GM15510 (cell line): ENCODE data around the gene DMRT3.

Experiments
- POLR2A ChIP-seq: IDR thresholded peaks from 3 replicates; pipeline ENCODE4 v1.6.1; 2011; ENCODE audit warnings: borderline replicate concordance; ENCODE audit not compliant: insufficient read length; ENCODE audit errors: extremely low read depth

DMRT3 gene, protein sequence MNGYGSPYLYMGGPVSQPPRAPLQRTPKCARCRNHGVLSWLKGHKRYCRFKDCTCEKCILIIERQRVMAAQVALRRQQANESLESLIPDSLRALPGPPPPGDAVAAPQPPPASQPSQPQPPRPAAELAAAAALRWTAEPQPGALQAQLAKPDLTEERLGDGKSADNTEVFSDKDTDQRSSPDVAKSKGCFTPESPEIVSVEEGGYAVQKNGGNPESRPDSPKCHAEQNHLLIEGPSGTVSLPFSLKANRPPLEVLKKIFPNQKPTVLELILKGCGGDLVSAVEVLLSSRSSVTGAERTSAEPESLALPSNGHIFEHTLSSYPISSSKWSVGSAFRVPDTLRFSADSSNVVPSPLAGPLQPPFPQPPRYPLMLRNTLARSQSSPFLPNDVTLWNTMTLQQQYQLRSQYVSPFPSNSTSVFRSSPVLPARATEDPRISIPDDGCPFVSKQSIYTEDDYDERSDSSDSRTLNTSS

DNA sequence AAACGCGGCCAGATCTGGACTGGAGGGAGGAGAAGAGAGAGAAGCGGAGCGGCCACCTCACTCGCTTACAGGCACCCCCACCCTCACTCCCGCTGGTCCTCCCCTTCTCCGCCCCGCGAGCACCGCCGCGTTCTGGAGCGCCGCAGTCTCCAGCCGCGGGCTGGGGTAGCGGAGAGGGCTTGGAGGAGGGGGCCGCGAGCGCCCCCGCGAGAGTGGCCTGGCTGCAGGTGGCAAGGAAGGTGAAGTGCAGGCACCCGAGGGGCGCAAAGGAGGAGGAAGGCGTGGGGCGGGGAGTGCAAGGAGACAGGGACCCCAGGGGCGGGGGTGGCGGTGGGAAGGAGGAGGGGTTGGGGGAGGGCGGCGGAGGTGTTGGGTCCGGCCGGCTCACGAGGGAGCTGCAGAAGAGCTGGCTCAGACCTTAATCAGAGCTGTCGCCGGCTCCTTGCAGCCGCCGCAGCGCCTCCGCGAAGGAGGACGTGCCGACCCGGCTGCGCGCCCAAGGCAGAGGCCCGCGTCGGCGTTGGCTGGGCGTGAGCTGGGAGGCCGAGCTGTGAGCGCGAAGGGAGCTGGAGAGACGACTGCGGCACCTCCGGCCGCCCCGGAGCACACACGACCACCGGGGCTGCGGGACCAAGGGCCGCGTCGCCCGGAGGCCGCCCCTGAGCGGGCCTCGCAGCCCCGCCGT lies at the start of gene DMRT3:
TSS of gene DMRT3 (plus strand) at position 398 of the 685 bp plus-strand sequence. CDS start 347 bp downstream, outside the sequence.
- TF ChIP-seq POLR2A, result no peak

DNA sequence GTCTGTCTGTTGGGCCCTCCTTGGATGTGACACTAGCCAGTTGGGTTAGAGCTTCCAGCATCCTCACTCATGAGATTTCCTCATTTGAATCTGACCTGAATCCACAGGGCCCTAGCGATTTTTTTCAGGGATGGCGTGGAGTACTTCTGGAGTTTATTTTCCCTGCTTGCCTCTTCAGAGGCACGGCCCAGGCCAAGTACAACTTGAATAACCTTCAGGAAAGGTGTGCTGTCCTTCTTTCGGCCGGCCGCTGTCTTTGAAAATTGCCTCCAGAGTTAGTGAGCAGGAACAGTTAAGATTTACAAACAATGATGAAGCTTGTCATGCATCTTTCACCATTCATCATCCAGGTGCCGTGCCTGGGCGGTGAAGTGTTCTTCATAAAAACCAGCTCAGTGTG lies 49.5 kb upstream of the DMRT3 start:
- no peak for TF ChIP-seq POLR2A

DNA sequence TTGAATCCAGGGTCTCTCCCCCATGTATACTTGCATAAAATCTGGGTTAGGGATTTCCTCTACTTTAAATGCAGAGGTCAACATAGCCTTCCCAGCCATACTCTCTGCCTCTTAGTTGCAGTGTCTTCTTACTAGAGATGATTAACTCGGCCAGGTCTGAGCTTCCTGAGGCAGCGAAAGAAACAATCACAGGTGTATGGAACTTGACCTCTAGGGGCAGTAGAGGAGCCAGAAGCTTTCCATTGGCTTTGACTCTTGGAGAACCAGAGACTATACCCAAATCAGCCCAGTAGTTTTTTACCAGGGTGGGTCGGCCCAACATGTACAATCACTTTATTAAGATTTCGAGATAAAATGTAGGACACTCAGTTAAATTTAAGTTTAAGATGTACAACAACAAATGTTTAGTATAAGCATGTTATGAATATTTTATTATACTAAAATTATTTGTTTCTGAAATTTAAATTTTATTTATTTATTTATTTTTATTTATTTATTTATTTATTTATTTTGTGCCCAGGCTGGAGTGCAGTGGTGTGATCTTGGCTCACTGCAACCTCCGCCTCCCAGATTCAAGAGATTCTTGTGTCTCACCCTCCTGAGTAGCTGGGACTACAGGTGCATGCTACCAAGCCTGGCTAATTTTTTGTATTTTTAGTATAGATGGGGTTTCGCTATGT lies 48.0 kb upstream of the DMRT3 start:
- no peak for TF ChIP-seq POLR2A

DNA sequence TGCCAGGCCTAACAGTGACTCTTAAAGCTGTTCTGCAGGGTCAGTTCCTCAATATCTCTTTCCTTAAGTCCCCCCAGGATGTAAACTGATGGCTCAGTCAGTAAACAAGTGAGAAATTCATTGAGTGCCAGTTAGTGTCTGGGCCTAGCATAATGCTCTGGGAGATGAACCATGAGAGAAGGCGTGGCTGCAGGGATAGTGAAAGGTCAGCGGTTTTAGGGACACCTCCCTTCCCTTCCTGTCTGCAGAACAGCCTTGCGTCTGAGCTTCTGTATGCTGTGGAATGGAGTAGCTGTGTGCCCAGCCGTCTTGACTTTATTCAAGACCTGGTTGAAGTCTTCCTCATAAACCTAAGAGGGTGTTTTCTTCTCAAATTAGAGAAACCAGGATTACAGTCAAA lies 46.7 kb upstream of the DMRT3 start:
- no peak for TF ChIP-seq POLR2A

DNA sequence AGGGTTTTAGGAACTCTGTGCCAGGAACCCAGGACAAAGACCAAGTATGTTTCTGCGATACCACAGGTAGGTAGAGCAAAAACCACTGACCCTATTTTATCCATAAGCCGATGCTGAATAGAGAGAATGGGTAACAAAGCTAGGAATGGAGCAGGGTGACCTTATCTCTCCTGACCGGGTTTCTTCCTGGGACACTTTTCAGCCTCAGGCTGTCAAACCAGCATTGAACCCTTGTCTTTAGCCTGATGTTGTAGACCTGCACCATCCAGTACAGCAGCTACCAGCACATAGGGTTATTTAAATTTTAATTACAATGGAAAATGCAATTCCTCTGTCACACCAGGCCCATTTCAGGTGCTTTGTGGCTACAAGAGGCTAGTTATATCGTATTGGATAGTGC lies 43.1 kb upstream of the DMRT3 start:
- TF ChIP-seq POLR2A, result no peak

DNA sequence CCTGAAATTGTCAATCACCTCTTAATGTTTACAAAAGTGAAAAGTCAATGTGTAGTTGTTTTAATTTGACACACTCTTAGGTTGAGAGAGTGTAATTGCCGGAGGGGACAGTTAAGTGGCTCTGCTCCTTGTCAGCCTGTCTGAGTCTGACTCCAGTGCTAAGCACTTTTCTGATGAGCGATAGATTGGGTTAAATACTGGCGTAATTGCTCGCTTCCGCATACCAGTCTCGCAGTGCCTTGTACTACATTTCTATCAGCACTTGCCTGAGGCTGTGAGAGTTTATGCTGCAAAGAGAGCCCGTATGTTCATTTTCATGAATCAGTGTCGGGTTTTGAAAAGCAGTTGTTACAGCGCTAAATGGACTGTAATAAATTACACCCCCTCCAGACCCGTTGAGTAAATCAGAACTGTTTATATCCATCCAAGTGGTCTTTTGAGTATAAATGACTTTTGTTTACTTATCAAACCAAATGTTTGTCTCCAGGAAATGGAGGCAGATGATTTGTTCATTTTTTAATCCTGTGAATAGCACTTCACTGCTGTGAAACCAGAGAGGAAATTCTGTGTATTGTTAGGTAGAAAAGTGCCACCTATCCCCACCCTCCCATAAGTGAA lies 41.0 kb upstream of the DMRT3 start:
- no peak for TF ChIP-seq POLR2A

DNA sequence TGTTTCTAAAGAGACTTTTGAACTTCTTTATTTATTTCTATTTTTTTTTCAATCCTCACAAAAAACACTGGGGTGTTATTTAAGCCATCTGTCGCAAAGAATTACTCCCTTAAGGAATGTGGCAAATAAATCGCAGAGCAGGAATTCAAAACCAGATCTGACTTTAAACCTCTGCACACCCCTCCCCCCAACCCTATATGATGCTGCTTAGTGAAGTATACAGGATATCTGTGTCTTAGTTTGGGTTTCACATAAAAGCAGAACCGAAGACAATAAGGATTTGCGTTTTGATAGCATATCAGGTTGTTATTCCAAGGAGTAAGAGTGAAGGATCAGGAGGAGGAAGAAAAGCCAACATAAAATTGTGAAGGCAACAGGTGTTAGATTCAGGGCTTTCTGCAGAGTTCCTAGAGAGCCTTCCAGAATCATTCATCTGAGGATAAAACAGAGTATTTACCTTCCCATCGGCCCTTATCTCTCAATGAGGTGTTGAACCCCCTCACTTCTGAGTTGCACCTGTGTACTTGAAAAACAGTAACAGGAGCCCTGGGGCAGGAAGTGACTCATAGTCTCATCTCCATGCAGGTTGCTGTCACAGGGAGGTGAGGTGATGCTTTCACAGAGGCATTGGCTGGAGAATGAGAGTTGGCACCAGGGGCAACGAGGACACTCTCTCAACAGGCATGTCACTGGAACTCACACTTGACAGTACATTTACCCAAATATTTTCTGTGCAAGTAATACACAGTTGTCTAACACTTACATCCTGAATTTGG lies 33.5 kb upstream of the DMRT3 start:
- TF ChIP-seq POLR2A, result no peak

DNA sequence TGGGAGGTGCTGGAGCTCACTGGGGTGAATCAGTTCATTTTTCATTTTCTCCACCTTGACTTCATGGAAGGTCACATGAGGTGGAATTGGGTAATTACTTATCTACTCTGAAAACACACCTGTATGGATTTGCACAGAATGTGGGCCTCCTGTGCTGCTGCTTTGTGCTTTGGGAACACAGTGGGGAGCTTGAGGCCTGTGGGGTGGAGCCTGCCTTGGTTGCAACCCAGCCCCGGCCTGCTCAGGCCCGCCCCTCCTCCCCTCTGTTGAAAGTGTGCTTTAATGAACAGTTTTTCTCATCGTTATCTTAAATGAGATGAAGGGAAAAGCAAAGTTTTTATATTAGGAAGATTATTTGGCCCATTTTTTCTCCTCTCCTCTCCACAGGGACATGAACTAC lies 28.5 kb upstream of the DMRT3 start:
- TF ChIP-seq POLR2A, result no peak

DNA sequence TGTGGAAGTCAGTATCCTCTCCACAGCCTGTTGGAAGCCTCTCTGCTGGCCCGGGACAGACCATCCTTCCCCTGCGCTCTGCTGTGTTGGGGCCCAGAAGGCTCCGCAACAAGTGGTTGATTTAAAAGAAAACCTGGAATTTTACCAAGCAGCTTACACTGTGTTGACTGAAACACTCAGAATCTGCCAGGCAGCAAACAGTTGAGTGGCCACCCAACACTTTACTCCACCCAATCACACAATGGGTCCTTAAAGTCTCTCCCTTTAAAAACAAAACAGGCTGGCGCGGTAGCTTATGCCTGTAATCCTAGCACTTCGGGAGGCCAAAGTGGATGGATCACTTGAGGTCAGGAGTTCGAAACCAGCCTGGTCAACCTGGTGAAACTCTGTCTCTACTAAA lies 28.0 kb upstream of the DMRT3 start:
- TF ChIP-seq POLR2A, result no peak

DNA sequence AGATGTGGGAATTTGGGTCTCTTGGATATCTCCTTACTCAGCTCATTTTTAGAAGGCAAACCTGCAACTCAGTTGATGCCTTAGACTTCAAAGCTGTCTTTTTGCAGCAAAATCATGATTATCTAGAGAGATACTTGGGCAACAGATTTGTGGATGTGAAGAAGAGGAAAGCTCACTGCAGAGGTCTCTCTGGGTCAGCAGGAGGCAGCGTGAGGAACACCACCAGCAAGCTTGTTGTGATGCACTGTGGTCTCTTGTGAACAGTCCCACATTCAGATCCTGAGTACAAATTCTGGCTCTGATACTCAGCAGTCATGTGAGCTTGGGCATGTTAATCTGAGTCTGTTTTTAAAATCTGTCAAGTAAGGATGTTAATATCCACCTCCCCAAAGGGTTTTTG lies 26.3 kb upstream of the DMRT3 start:
- TF ChIP-seq POLR2A, result no peak

DNA sequence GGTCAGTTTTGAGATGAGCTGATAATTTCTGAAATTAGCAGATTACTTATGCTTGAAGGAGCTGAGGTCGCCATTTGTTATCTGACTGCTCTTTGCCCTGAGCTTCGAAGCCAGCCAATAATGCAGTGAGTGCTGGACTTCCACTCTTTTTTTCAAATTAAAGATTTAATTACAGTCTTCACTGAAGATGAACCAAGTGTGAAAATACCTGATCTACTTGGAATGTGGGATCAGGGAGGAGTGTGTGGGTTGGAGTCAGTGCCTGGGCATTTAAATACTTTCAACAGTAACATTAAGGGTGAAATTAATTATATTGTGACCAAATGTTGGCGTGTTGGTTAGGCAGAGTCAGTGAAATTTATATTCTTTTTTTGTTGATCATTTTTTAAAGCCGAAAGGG lies 23.9 kb upstream of the DMRT3 start:
- no peak for TF ChIP-seq POLR2A

DNA sequence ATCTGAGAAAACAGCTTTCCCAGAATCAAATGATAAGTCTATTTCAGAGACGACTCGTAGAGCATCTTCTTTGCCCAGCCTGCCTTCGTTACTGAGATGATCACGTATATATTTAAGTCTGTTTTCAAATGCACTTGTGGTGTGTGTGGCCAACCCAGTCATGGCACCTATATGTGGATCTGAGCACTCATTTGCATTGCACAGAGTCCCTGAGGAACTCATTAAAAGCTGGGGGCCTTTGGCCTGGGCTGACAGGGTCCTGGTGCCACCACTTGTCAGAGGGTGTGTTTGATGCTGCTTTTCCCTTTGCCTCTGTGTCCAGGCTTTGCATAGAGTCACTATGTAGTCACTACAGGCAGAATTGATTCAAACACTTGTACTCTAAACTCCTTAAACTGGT lies 17.4 kb upstream of the DMRT3 start:
- TF ChIP-seq POLR2A, result no peak

DNA sequence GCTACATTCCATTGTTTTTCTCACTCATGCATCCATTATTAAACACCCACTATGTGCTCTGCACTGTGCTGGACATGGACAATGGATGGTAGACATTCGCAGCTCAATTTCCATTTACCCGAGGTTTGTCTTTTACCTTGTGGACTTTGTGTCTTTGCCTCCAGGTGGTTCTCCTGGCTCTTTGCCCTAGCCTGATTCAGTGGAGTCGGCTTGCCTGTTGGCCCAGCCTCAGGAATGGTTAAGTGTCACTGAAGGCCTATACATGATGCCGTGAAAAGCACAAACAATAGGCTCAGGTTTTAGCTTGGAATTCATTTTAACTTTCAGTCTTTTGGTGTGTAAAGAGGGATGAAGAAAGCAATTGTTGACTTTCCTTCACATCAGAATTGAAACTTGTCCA lies 16.5 kb upstream of the DMRT3 start:
- TF ChIP-seq POLR2A, result no peak

DNA sequence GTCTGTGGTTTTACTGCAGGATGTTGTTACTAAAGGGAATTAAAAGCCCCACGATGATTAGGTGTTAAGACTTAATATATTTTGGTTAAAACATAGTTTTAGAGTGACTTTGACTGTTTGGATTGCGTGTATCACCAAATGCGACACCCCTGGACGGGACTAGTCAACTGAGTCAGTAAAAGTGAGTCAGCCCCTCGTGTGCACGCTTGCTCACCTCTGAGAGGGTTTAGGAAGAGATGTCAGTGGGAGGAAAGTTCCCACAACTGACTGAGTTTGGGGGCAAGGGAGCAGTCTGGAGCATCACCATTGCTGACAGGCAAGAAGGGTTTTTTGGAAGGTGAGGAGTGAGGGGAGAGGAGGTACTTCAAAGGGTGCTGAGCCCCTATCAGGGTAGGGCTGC lies 14.4 kb upstream of the DMRT3 start:
- TF ChIP-seq POLR2A, result no peak
